ENCODE data around the gene TEKT3. TPM values are rescaled to one million over a fixed set of nuclear protein-coding genes. Genes with fewer than 3 reads are reported as not detected.
A peak's percentile ranks its signal among the peaks of the same experiment; 100 is the strongest.

TEKT3 gene
- total RNA-seq, 1 donor, result 0.36 TPM

GRCh38 chr17:15351925-15352324 is 10.5 kb upstream of the TEKT3 start:
- Histone ChIP-seq H3K4me3 (ENCODE audit: insufficient read depth, low read length) (no peak overlapping the region), H3K27ac (ENCODE audit: low read depth, low read length) (no peak overlapping the region), H3K9me3 (ENCODE audit: low read depth, low read length) (no peaks in the 10 kb centered on the region), H3K27me3 (ENCODE audit: insufficient read depth, low read length) (no peaks in the 10 kb centered on the region), H3K4me1 (ENCODE audit: insufficient read depth, low read length) (peaks cover 21% of the 10 kb centered on the region), H2AFZ (ENCODE audit: low read length) (no peak overlapping the region), H3K4me2 (ENCODE audit: insufficient read depth, low read length) (no peak overlapping the region), H3K79me2 (ENCODE audit: insufficient read depth, low read length) (no peaks in the 10 kb centered on the region), H3K36me3 (ENCODE audit: insufficient read depth, low read length) (no peaks in the 10 kb centered on the region), H4K20me1 (ENCODE audit: insufficient read depth, low read length) (no peaks in the 10 kb centered on the region)
- no peak for TF ChIP-seq CTCF (IDR thresholded peaks at IDR 0.05; ENCODE audit: extremely low read depth, low read depth, low read length)
- DNase-seq (ENCODE audit: insufficient read length, low spot score, missing footprints), result peak; percentile 92

GRCh38 chr17:15351478-15351840 is 10.1 kb upstream of the TEKT3 start:
- Histone ChIP-seq H2AFZ (ENCODE audit: low read length) (no peak overlapping the region), H3K4me2 (ENCODE audit: insufficient read depth, low read length) (no peak overlapping the region), H3K4me3 (ENCODE audit: insufficient read depth, low read length) (no peak overlapping the region), H3K79me2 (ENCODE audit: insufficient read depth, low read length) (no peaks in the 10 kb centered on the region), H3K36me3 (ENCODE audit: insufficient read depth, low read length) (no peaks in the 10 kb centered on the region), H4K20me1 (ENCODE audit: insufficient read depth, low read length) (no peaks in the 10 kb centered on the region), H3K9me3 (ENCODE audit: low read depth, low read length) (no peaks in the 10 kb centered on the region), H3K27ac (ENCODE audit: low read depth, low read length) (no peak overlapping the region), H3K27me3 (ENCODE audit: insufficient read depth, low read length) (no peaks in the 10 kb centered on the region), H3K4me1 (ENCODE audit: insufficient read depth, low read length) (peaks cover 21% of the 10 kb centered on the region)
- peak; percentile 19 for DNase-seq (ENCODE audit: insufficient read length, low spot score, missing footprints)
- TF ChIP-seq CTCF (IDR thresholded peaks at IDR 0.05; ENCODE audit: extremely low read depth, low read depth, low read length), result no peak

GRCh38 chr17:15350777-15351477 is 9.5 kb upstream of the TEKT3 start:
- no peaks in the 10 kb centered on the region for H3K27me3 ChIP-seq (ENCODE audit: insufficient read depth, low read length)
- no peak for TF ChIP-seq CTCF (IDR thresholded peaks at IDR 0.05; ENCODE audit: extremely low read depth, low read depth, low read length)
- H2AFZ ChIP-seq (ENCODE audit: low read length), result no peak overlapping the region
- no peaks in the 10 kb centered on the region for H3K79me2 ChIP-seq (ENCODE audit: insufficient read depth, low read length)
- H3K4me2 ChIP-seq (ENCODE audit: insufficient read depth, low read length), result no peak overlapping the region
- no peaks in the 10 kb centered on the region for H3K9me3 ChIP-seq (ENCODE audit: low read depth, low read length)
- H3K4me1 ChIP-seq (ENCODE audit: insufficient read depth, low read length), result peaks cover 21% of the 10 kb centered on the region
- no peak overlapping the region for H3K4me3 ChIP-seq (ENCODE audit: insufficient read depth, low read length)
- H4K20me1 ChIP-seq (ENCODE audit: insufficient read depth, low read length), result no peaks in the 10 kb centered on the region
- no peak for DNase-seq (ENCODE audit: insufficient read length, low spot score, missing footprints)
- no peaks in the 10 kb centered on the region for H3K36me3 ChIP-seq (ENCODE audit: insufficient read depth, low read length)
- no peak overlapping the region for H3K27ac ChIP-seq (ENCODE audit: low read depth, low read length)

- Histone ChIP-seq H3K36me3 (ENCODE audit: insufficient read depth, low read length) (no peaks in the 10 kb centered on the region), H3K4me3 (ENCODE audit: insufficient read depth, low read length) (no peak overlapping the region), H2AFZ (ENCODE audit: low read length) (no peak overlapping the region), H3K9me3 (ENCODE audit: low read depth, low read length) (no peaks in the 10 kb centered on the region), H3K4me2 (ENCODE audit: insufficient read depth, low read length) (no peak overlapping the region), H3K27ac (ENCODE audit: low read depth, low read length) (no peak overlapping the region), H4K20me1 (ENCODE audit: insufficient read depth, low read length) (no peaks in the 10 kb centered on the region), H3K27me3 (ENCODE audit: insufficient read depth, low read length) (no peaks in the 10 kb centered on the region), H3K4me1 (ENCODE audit: insufficient read depth, low read length) (peaks cover 21% of the 10 kb centered on the region), H3K79me2 (ENCODE audit: insufficient read depth, low read length) (no peaks in the 10 kb centered on the region)
- DNase-seq (ENCODE audit: insufficient read length, low spot score, missing footprints), result no peak
- no peak for TF ChIP-seq CTCF (IDR thresholded peaks at IDR 0.05; ENCODE audit: extremely low read depth, low read depth, low read length)
These were observed 7.7 kb upstream of the TEKT3 start for GRCh38 chr17:15349119-15349518.

Data from osteoblast (primary cell).